ENCODE results near the gene CAB39.
A peak's percentile ranks its signal among the peaks of the same experiment; 100 is the strongest.

The CAB39 gene

GRCh38 chr2:230749111-230749510 is 36.5 kb downstream of the CAB39 start:
- DNase-seq (ENCODE audit: low spot score) (no peak), FAIRE-seq (peak; percentile 36)

- FAIRE-seq (no peak), DNase-seq (ENCODE audit: low spot score) (peak; percentile 31)
Measured at GRCh38 chr2:230751062-230751461, 38.4 kb downstream of the CAB39 start.

GRCh38 chr2:230754200-230754599 is 41.6 kb downstream of the CAB39 start:
- DNase-seq (ENCODE audit: low spot score) (no peak), FAIRE-seq (no peak)

- no peak for FAIRE-seq
- DNase-seq (ENCODE audit: low spot score), result peak; percentile 40
Measured at GRCh38 chr2:230757476-230757875, 44.8 kb downstream of the CAB39 start.

GRCh38 chr2:230758566-230759480 is 46.2 kb downstream of the CAB39 start:
- peak; percentile 18 for DNase-seq (ENCODE audit: low spot score)
- peak; percentile 48 for FAIRE-seq

- FAIRE-seq (no peak), DNase-seq (ENCODE audit: low spot score) (no peak)
Measured at GRCh38 chr2:230759481-230760167, 47.0 kb downstream of the CAB39 start.

- FAIRE-seq (no peak), DNase-seq (ENCODE audit: low spot score) (no peak)
Measured at GRCh38 chr2:230761704-230762103, 49.1 kb downstream of the CAB39 start.

- FAIRE-seq (no peak), DNase-seq (ENCODE audit: low spot score) (peak; percentile 26)
Measured at GRCh38 chr2:230762317-230762896, 49.8 kb downstream of the CAB39 start.

- DNase-seq (ENCODE audit: low spot score) (no peak), FAIRE-seq (no peak)
Measured at GRCh38 chr2:230764346-230764745, 51.7 kb downstream of the CAB39 start.

GRCh38 chr2:230765611-230766300 is 53.1 kb downstream of the CAB39 start:
- DNase-seq (ENCODE audit: low spot score) (no peak), FAIRE-seq (no peak)

GRCh38 chr2:230767862-230768388 is 55.3 kb downstream of the CAB39 start:
- no peak for DNase-seq (ENCODE audit: low spot score)
- no peak for FAIRE-seq

- FAIRE-seq (no peak), DNase-seq (ENCODE audit: low spot score) (no peak)
Measured at GRCh38 chr2:230770804-230771203, 58.2 kb downstream of the CAB39 start.

GRCh38 chr2:230772156-230772555 is 59.5 kb downstream of the CAB39 start:
- FAIRE-seq (no peak), DNase-seq (ENCODE audit: low spot score) (no peak)

GRCh38 chr2:230773039-230773773 is 60.6 kb downstream of the CAB39 start:
- FAIRE-seq (no peak), DNase-seq (ENCODE audit: low spot score) (no peak)

- no peak for FAIRE-seq
- DNase-seq (ENCODE audit: low spot score), result peak; percentile 19
Measured at GRCh38 chr2:230774348-230774951, 61.8 kb downstream of the CAB39 start.

- DNase-seq (ENCODE audit: low spot score) (no peak), FAIRE-seq (no peak)
Measured at GRCh38 chr2:230775737-230776136, 63.1 kb downstream of the CAB39 start.

- FAIRE-seq, result no peak
Measured at GRCh38 chr2:230777721-230778120, 65.1 kb downstream of the CAB39 start.

GRCh38 chr2:230778350-230779063 is 65.9 kb downstream of the CAB39 start:
- no peak for FAIRE-seq
- DNase-seq (ENCODE audit: low spot score), result no peak

More at GRCh38 chr2:230777721-230778120, 65.1 kb downstream of the CAB39 start:
- DNase-seq (ENCODE audit: low spot score), result peak; percentile 52

GRCh38 chr2:230779126-230779525 is 66.5 kb downstream of the CAB39 start:
- no peak for FAIRE-seq
- no peak for DNase-seq (ENCODE audit: low spot score)
